GM12878 (cell line): Measurements from ENCODE around the gene HACE1. TPM values are rescaled to one million over a fixed set of nuclear protein-coding genes. Genes with fewer than 3 reads are reported as not detected.

Experiments used
- ATAC-seq: fragments of 200-7000 bp; cut with Tn5 transposase; 3 replicates; pipeline ENCODE4 v1.9.1; 2020; ENCODE audit warnings: mild to moderate bottlenecking, moderate library complexity
- BruUV-seq: library from RNA; stranded (reverse); fragments of 400-500 nt; replicated peaks from 2 replicates; lab custom pipeline; 2021; lab: Mats Ljungman, UMichigan
- CTCF ChIA-PET: fragments of 300-600 bp; sonication (Branson Sonifier 250); formaldehyde crosslinking; extraction: SDS; loops from one replicate; lab custom pipeline; 2021; ENCODE audit warnings: inconsistent platforms; lab: Yijun Ruan, JAX
- POLR2A ChIA-PET: fragments of 350-600 bp; formaldehyde crosslinking; extraction: SDS; loops from one replicate; lab custom pipeline; 2021; ENCODE audit warnings: inconsistent platforms; lab: Charles Lee
- RAD21 ChIA-PET: fragments of 300-600 bp; sonication (Branson Sonifier 250); formaldehyde crosslinking; loops from one replicate; lab custom pipeline; 2023; ENCODE audit warnings: antibody characterized with exemption; ENCODE audit not compliant: unreplicated experiment; lab: Charles Lee
- SMC1A ChIA-PET: fragments of 300-600 bp; sonication (Branson Sonifier 250); formaldehyde crosslinking; loops from one replicate; lab custom pipeline; 2023; ENCODE audit not compliant: unreplicated experiment, uncharacterized antibody; lab: Charles Lee
- DNase-seq: peaks from one replicate; pipeline ENCODE4 v3.0.0-alpha.2; 2011; ENCODE audit warnings: low read depth, low spot score
- FAIRE-seq: peaks from 3 replicates; lab custom pipeline; 2011; peaks lifted over from hg19 to GRCh38; lab: Jason Lieb, UNC
- H2AFZ ChIP-seq: 2 replicates; pipeline ENCODE4 v1.6.0; 2011; ENCODE audit warnings: low read depth, low read length, control low read depth; ENCODE audit not compliant: control insufficient read depth
- H3K27ac ChIP-seq: 2 replicates; pipeline ENCODE4 v1.5.1; 2011; ENCODE audit warnings: control low read depth; ENCODE audit not compliant: control insufficient read depth, insufficient read depth
- H3K27me3 ChIP-seq, 2 experiments: replicated peaks in 1 of 2; 2 replicates each; pipeline versions ENCODE4 v1.6.0 to v1.6.1; 2011; ENCODE audit warnings: low read length in 1 of 2; ENCODE audit not compliant: control insufficient read depth in 2 of 2, insufficient read depth in 2 of 2
- H3K36me3 ChIP-seq, 2 experiments: 2 replicates each; pipeline ENCODE4 v1.5.1; 2011; ENCODE audit warnings: low read length in 1 of 2; ENCODE audit not compliant: control insufficient read depth in 2 of 2, insufficient read depth in 2 of 2
- H3K4me1 ChIP-seq: 2 replicates; pipeline ENCODE4 v1.6.1; 2011; ENCODE audit warnings: mild to moderate bottlenecking, low read length, moderate library complexity, mixed read lengths; ENCODE audit not compliant: control insufficient read depth, insufficient read depth
- H3K4me2 ChIP-seq: 2 replicates; pipeline ENCODE4 v1.6.0; 2011; ENCODE audit warnings: control low read depth; ENCODE audit not compliant: control insufficient read depth, insufficient read depth
- H3K4me3 ChIP-seq: fragments of 200-600 bp; sonication (generic); 2 replicates; pipeline ENCODE4 v1.5.1; 2016
- H3K79me2 ChIP-seq: 2 replicates; pipeline ENCODE4 v1.6.0; 2011; ENCODE audit warnings: low read length; ENCODE audit not compliant: control insufficient read depth, insufficient read depth
- H3K9ac ChIP-seq: 2 replicates; pipeline ENCODE4 v1.8.0; 2011; ENCODE audit warnings: low read length, control low read depth, mixed read lengths; ENCODE audit not compliant: control insufficient read depth, insufficient read depth
- H3K9me3 ChIP-seq: replicated peaks from 3 replicates; pipeline ENCODE4 v1.5.1; 2011; ENCODE audit warnings: mild to moderate bottlenecking, low read length; ENCODE audit not compliant: control insufficient read depth, insufficient read depth
- H4K20me1 ChIP-seq: 2 replicates; pipeline ENCODE4 v1.6.0; 2011; ENCODE audit not compliant: control insufficient read depth, insufficient read depth
- BRCA1 ChIP-seq: IDR thresholded peaks from 2 replicates; pipeline ENCODE4 v1.6.1; 2011; ENCODE audit warnings: low read depth, low read length, improper control_type of control experiment
- E4F1 ChIP-seq: fragments of 450-650 bp; IDR thresholded peaks from 2 replicates; pipeline ENCODE4 v1.6.1; 2018; ENCODE audit warnings: borderline replicate concordance, mild to moderate bottlenecking; ENCODE audit not compliant: partially characterized antibody
- EED ChIP-seq: sonication (generic); IDR thresholded peaks from 2 replicates; pipeline ENCODE4 v1.6.1; 2016; ENCODE audit warnings: antibody characterized with exemption, low read depth
- MXI1 ChIP-seq: fragments of 150-350 bp; IDR thresholded peaks from 2 replicates; pipeline ENCODE4 v1.6.1; 2011; ENCODE audit warnings: low read depth, mild to moderate bottlenecking, inconsistent platforms, low read length, improper control_type of control experiment
- NKRF ChIP-seq: fragments of 450-650 bp; conservative IDR thresholded peaks from 2 replicates; pipeline ENCODE4 v1.6.1; 2017; ENCODE audit warnings: mild to moderate bottlenecking, moderate library complexity
- PAX5 ChIP-seq: IDR thresholded peaks from 2 replicates; pipeline ENCODE4 v1.6.1; 2011; ENCODE audit warnings: low read depth, low read length, borderline replicate concordance
- SIX5 ChIP-seq: IDR thresholded peaks from 2 replicates; pipeline ENCODE4 v1.6.1; 2011; ENCODE audit warnings: mild to moderate bottlenecking, low read depth, low read length, moderate library complexity; ENCODE audit not compliant: severe bottlenecking
- SMAD1 ChIP-seq: fragments of 450-650 bp; IDR thresholded peaks from 2 replicates; pipeline ENCODE4 v1.6.1; 2018; ENCODE audit warnings: mild to moderate bottlenecking, low read depth; ENCODE audit not compliant: partially characterized antibody
- SREBF1 ChIP-seq: IDR thresholded peaks from 2 replicates; pipeline ENCODE4 v1.6.1; 2012; ENCODE audit warnings: mild to moderate bottlenecking, low read length
- USF1 ChIP-seq: IDR thresholded peaks from 2 replicates; pipeline ENCODE4 v1.6.1; 2011; ENCODE audit warnings: borderline replicate concordance, low read depth, mild to moderate bottlenecking, moderate library complexity, mixed read lengths, low read length; ENCODE audit not compliant: insufficient read depth; ENCODE audit errors: extremely low read length
- ZBTB11 ChIP-seq: fragments of 450-650 bp; formaldehyde crosslinking; IDR thresholded peaks from 2 replicates; pipeline ENCODE4 v1.5.0; 2022; ENCODE audit warnings: mild to moderate bottlenecking, missing genetic modification characterization
- ZNF217 ChIP-seq: fragments of 450-650 bp; IDR thresholded peaks from 2 replicates; pipeline ENCODE4 v1.6.1; 2017; ENCODE audit warnings: antibody characterized with exemption, mild to moderate bottlenecking
- WGBS: methylation state at CpG from one replicate; pipeline ENCODE4 v1.1.6; 2016; ENCODE audit warnings: low lambda C conversion rate; ENCODE audit not compliant: insufficient replicate concordance, insufficient coverage; ENCODE audit errors: missing lambda C conversion rate; 5-methylcytosine and 5-hydroxymethylcytosine counted together
- in situ Hi-C: fragments of 300-500 bp; cut with MboI; formaldehyde crosslinking; loops from 9 replicates; pipeline ENCODE4 v1.14.3; 2018; ENCODE audit warnings: mixed read lengths
- intact Hi-C: fragments of 100-400 bp; cut with micrococcal nuclease; formaldehyde crosslinking; loops from one replicate; pipeline ENCODE4 v1.14.2; 2022; ENCODE audit not compliant: unreplicated experiment
- polyA plus RNA-seq, 11 experiments: library from polyadenylated mRNA; depleted of rRNA in 4 of 11; unstranded in 6 of 11; stranded (reverse) in 5 of 11; fragments of >200 nt; fragmentation: Nextera tagmentation in 4 of 11; fragmentation: Illumina TruSeq in 1 of 11; extraction: Ambion mirVana in 4 of 11; extraction: Trizol in 1 of 11; gene quantifications; 1 replicate in 1 of 11; 2 replicates in 10 of 11; pipeline versions ENCODE4 v1.2.1 to v1.2.3, GENCODE V29; 2011 to 2016; ENCODE audit warnings: inconsistent platforms in 2 of 11, missing spikeins in 2 of 11, low read depth in 1 of 11
- total RNA-seq, 4 experiments: library from RNA; depleted of rRNA in 3 of 4; stranded (reverse); fragments of >200 nt in 3 of 4; fragmentation: Illumina TruSeq in 1 of 4; extraction: Trizol in 1 of 4; gene quantifications; 2 replicates each; pipeline versions ENCODE4 v1.2.1 to v1.2.3, GENCODE V29; 2013 to 2021

The HACE1 gene
- total and polyA plus RNA-seq, 10 of the 15 experiments (the other 5 are each of a cell fraction or from before 2014, with no cell fraction given): 1.6 to 16.9 (median 5.6) TPM

GRCh38 chr6:104828478-104828877 is 31.2 kb downstream of the HACE1 start:
- in situ Hi-C loops: no loop called here
- Histone ChIP-seq H4K20me1 (no peaks in the 10 kb centered on the region), H3K9ac (no peak overlapping the region), H3K36me3 (0 out of 4 replicates have a peak, but pooled peaks cover 0 to 4% of the 10 kb centered on the region in 2 experiments), H3K9me3 (no peaks in the 10 kb centered on the region; the same call in 2 of the 3 replicates), H3K27me3 (no peaks in the 10 kb centered on the region), H3K27ac (no peak overlapping the region), H3K4me1 (no peaks in the 10 kb centered on the region), H2AFZ (no peak overlapping the region), H3K4me2 (no peak overlapping the region), H3K4me3 (no peak overlapping the region)
- SMC1A ChIA-PET: interaction anchor here (1.4 kb wide), 1 partner anchor 39 kb away, joined by 4 read pairs; no protein-coding TSS in a partner anchor
- BruUV-seq: no TSS peak
- no peak for ATAC-seq
- no peak for DNase-seq
- FAIRE-seq: no peak
- no peak for TF ChIP-seq SREBF1
- TF ChIP-seq MXI1: no peak
- no peak for TF ChIP-seq USF1
- TF ChIP-seq NKRF: no peak
- no peak for TF ChIP-seq ZNF217
- no peak for TF ChIP-seq SIX5
- TF ChIP-seq PAX5: no peak
- TF ChIP-seq SMAD1: no peak
- TF ChIP-seq ZBTB11 (CRISPR knock-in tag): no peak
- TF ChIP-seq E4F1: no peak
- no peak for TF ChIP-seq BRCA1
- TF ChIP-seq EED: no peak
- TF ChIP-seq, all 136 proteins: peak for 0
- POLR2A ChIA-PET: no interaction called here
- no peaks in the 10 kb centered on the region for H3K79me2 ChIP-seq
- CTCF ChIA-PET: interaction anchor here (0.9 to 1.1 kb wide), 2 partner anchors 10 to 39 kb away, joined by 3 to 5 read pairs; no protein-coding TSS in a partner anchor
- intact Hi-C loops: no loop called here
- 54% methylated on average over 1 of the region's 1 CpG for WGBS
- RAD21 ChIA-PET: no interaction called here
